SU-DHL-6 (cell line): ENCODE data around the gene CD96.

ENCODE experiments used
- H2AFZ ChIP-seq: fragments of 200-600 bp; sonication (generic); 2 replicates; pipeline ENCODE4 v1.6.1; 2014; ENCODE audit warnings: low read depth, mild to moderate bottlenecking, moderate library complexity, mixed read lengths, antibody characterized with exemption, low read length; ENCODE audit not compliant: severe bottlenecking
- H3F3A ChIP-seq: fragments of 200-600 bp; shearing (Covaris generic); 2 replicates; pipeline ENCODE4 v1.6.0; 2016; ENCODE audit warnings: antibody characterized with exemption, mild to moderate bottlenecking; ENCODE audit not compliant: insufficient read depth
- H3K27ac ChIP-seq: fragments of 200-600 bp; sonication (generic); 2 replicates; pipeline ENCODE4 v1.5.1; 2016; ENCODE audit warnings: low read depth, mild to moderate bottlenecking, low read length, moderate library complexity, mixed read lengths
- H3K27me3 ChIP-seq: fragments of 200-600 bp; sonication (generic), shearing (Covaris generic); 2 replicates; pipeline ENCODE4 v1.6.0; 2014; ENCODE audit warnings: mild to moderate bottlenecking, low read length
- H3K36me3 ChIP-seq: fragments of 200-600 bp; sonication (generic); 2 replicates; pipeline ENCODE4 v1.6.1; 2014; ENCODE audit warnings: mild to moderate bottlenecking, low read length, mixed read lengths
- H3K4me2 ChIP-seq: fragments of 300-600, 200-600 bp; shearing (Covaris generic), sonication (generic); 2 replicates; pipeline ENCODE4 v1.6.0; 2014; ENCODE audit warnings: low read length, low read depth, mild to moderate bottlenecking; ENCODE audit not compliant: poor library complexity, severe bottlenecking
- H3K4me3 ChIP-seq: fragments of 200-600 bp; sonication (generic); 2 replicates; pipeline ENCODE4 v1.5.1; 2014; ENCODE audit warnings: antibody characterized with exemption, low read length, mild to moderate bottlenecking, mixed read lengths; ENCODE audit not compliant: insufficient read depth, poor library complexity, severe bottlenecking
- H3K79me2 ChIP-seq: fragments of 200-600 bp; sonication (generic); 2 replicates; pipeline ENCODE4 v1.6.1; 2014; ENCODE audit warnings: mild to moderate bottlenecking, low read length, moderate library complexity; ENCODE audit not compliant: insufficient read depth
- H3K9ac ChIP-seq: fragments of 200-600 bp; sonication (generic); 2 replicates; pipeline ENCODE4 v1.7.0; 2014; ENCODE audit warnings: mild to moderate bottlenecking, low read length
- H3K9me2 ChIP-seq: fragments of 200-600 bp; sonication (generic); replicated peaks from 2 replicates; pipeline ENCODE4 v1.6.1; 2014; ENCODE audit warnings: low read length; ENCODE audit not compliant: insufficient read depth
- H3K9me3 ChIP-seq: fragments of 200-600 bp; sonication (generic); 2 replicates; pipeline ENCODE4 v1.6.1; 2014; ENCODE audit warnings: low read length, mixed read lengths; ENCODE audit not compliant: insufficient read depth
- H4K20me1 ChIP-seq: fragments of 200-600 bp; sonication (generic); 2 replicates; pipeline ENCODE4 v1.6.1; 2014; ENCODE audit warnings: low read depth, mild to moderate bottlenecking, antibody characterized with exemption, low read length, moderate library complexity, mixed read lengths
- EZH2phosphoT487 ChIP-seq: fragments of 200-600 bp; sonication (generic), shearing (Covaris generic); conservative IDR thresholded peaks from 2 replicates; pipeline ENCODE4 v1.6.1; 2018; ENCODE audit warnings: mild to moderate bottlenecking, antibody characterized with exemption, low read length, moderate library complexity, mixed read lengths
- TF ChIP-seq, protein P1 (sequence below): fragments of 200-600 bp; sonication (generic); IDR thresholded peaks from one replicate; pipeline ENCODE4 v1.5.1; 2017; ENCODE audit warnings: antibody characterized with exemption, mild to moderate bottlenecking, low read length, moderate library complexity; ENCODE audit not compliant: insufficient read depth, poor library complexity, severe bottlenecking

Gene CD96

DNA sequence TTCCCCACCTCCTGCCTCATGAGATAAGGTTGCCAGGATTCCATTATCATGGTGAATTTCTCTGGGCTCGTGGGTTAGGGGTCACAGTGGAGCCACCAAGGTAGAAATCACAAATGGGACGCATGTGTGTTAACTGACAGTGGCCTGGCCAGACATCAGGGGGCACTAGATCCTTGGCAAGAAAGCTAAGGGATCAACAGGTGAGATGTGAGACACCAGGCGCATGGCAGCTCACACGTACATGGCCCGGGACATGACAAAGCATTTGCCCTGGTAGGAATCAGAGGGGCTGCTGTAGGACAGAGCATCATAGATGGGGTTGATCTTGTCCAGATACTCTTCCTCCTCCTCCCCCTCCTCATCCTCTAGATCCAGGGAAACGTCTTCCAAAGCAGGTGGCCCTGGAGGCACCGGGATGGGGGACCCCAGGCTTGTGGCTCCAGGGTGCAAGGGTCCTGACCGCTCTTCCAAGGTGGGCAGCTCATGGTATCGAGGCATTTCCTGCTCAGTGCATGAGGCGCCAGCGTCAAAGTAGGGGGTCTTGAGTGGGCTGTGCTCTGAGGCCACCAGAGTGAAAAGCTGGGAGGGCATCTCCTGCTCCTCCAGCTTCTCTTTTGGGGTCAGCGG lies 28.5 kb downstream of the CD96 start:
- no peaks in the 10 kb centered on the region for H3K9me2 ChIP-seq
- H3K4me2 ChIP-seq = no peak overlapping the region
- H3K27me3 ChIP-seq = no peaks in the 10 kb centered on the region
- no peak for TF ChIP-seq EZH2phosphoT487
- TF ChIP-seq, protein P1, sequence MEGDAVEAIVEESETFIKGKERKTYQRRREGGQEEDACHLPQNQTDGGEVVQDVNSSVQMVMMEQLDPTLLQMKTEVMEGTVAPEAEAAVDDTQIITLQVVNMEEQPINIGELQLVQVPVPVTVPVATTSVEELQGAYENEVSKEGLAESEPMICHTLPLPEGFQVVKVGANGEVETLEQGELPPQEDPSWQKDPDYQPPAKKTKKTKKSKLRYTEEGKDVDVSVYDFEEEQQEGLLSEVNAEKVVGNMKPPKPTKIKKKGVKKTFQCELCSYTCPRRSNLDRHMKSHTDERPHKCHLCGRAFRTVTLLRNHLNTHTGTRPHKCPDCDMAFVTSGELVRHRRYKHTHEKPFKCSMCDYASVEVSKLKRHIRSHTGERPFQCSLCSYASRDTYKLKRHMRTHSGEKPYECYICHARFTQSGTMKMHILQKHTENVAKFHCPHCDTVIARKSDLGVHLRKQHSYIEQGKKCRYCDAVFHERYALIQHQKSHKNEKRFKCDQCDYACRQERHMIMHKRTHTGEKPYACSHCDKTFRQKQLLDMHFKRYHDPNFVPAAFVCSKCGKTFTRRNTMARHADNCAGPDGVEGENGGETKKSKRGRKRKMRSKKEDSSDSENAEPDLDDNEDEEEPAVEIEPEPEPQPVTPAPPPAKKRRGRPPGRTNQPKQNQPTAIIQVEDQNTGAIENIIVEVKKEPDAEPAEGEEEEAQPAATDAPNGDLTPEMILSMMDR = no peak
- no peaks in the 10 kb centered on the region for H4K20me1 ChIP-seq
- no peak overlapping the region for H3K4me3 ChIP-seq
- no peaks in the 10 kb centered on the region for H3K79me2 ChIP-seq
- no peaks in the 10 kb centered on the region for H3F3A ChIP-seq
- no peak overlapping the region for H3K27ac ChIP-seq
- H2AFZ ChIP-seq = no peak overlapping the region
- no peak overlapping the region for H3K9ac ChIP-seq
- H3K36me3 ChIP-seq = no peaks in the 10 kb centered on the region
- no peaks in the 10 kb centered on the region for H3K9me3 ChIP-seq

DNA sequence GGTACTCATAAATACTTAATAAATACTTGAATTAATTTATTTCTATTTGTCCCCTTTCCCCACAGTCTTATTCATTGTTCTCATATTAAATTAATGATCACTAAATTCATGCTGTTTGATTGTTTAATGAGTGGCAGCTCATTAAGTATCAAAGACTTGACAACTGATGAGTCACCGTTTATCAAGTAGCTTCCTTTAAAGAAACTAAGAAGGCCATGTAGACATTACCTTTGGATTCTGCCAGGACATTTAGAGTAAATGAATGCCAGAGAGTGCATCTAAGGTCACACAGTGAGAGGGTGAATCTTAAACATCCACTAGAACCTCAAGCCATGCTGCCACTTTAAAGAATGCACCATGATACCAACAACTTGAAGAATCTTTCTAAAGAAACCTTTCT lies 29.3 kb downstream of the CD96 start:
- no peaks in the 10 kb centered on the region for H3F3A ChIP-seq
- no peaks in the 10 kb centered on the region for H3K79me2 ChIP-seq
- no peak overlapping the region for H3K9ac ChIP-seq
- no peak overlapping the region for H3K27ac ChIP-seq
- H3K27me3 ChIP-seq = no peaks in the 10 kb centered on the region
- H3K4me2 ChIP-seq = no peak overlapping the region
- no peak overlapping the region for H3K4me3 ChIP-seq
- no peaks in the 10 kb centered on the region for H4K20me1 ChIP-seq
- H3K9me2 ChIP-seq = no peaks in the 10 kb centered on the region
- no peaks in the 10 kb centered on the region for H3K36me3 ChIP-seq
- no peak overlapping the region for H2AFZ ChIP-seq
- H3K9me3 ChIP-seq = no peaks in the 10 kb centered on the region
- TF ChIP-seq EZH2phosphoT487 = no peak
- TF ChIP-seq, protein P1 = no peak

GRCh38 chr3:111571907-111572460 lies 30.0 kb downstream of the CD96 start:
- Histone ChIP-seq H3K9me2 (no peaks in the 10 kb centered on the region), H4K20me1 (no peaks in the 10 kb centered on the region), H3F3A (no peaks in the 10 kb centered on the region), H3K27ac (no peak overlapping the region), H3K9me3 (no peaks in the 10 kb centered on the region), H3K4me2 (no peak overlapping the region), H3K9ac (no peak overlapping the region), H3K79me2 (no peaks in the 10 kb centered on the region), H3K27me3 (no peaks in the 10 kb centered on the region), H2AFZ (no peak overlapping the region), H3K4me3 (no peak overlapping the region), H3K36me3 (no peaks in the 10 kb centered on the region)
- TF ChIP-seq, protein P1 = no peak
- no peak for TF ChIP-seq EZH2phosphoT487
